A549 treated with dexamethasone at 1 μM for 4 hours (cell line): ENCODE measurements around the gene MCF2L2. TPM values are rescaled to one million over a fixed set of nuclear protein-coding genes. Genes with fewer than 3 reads are reported as not detected.

ENCODE experiments used
- total RNA-seq: library from RNA; stranded (reverse); fragments of 200-300 nt; extraction: Qiagen RNA extraction; gene quantifications from 5 replicates; pipeline ENCODE4 v1.2.3, GENCODE V29; 2022

MCF2L2 gene
- total RNA-seq, result 0.19 to 0.69 TPM (median 0.26 TPM) in 5 replicates

DNA sequence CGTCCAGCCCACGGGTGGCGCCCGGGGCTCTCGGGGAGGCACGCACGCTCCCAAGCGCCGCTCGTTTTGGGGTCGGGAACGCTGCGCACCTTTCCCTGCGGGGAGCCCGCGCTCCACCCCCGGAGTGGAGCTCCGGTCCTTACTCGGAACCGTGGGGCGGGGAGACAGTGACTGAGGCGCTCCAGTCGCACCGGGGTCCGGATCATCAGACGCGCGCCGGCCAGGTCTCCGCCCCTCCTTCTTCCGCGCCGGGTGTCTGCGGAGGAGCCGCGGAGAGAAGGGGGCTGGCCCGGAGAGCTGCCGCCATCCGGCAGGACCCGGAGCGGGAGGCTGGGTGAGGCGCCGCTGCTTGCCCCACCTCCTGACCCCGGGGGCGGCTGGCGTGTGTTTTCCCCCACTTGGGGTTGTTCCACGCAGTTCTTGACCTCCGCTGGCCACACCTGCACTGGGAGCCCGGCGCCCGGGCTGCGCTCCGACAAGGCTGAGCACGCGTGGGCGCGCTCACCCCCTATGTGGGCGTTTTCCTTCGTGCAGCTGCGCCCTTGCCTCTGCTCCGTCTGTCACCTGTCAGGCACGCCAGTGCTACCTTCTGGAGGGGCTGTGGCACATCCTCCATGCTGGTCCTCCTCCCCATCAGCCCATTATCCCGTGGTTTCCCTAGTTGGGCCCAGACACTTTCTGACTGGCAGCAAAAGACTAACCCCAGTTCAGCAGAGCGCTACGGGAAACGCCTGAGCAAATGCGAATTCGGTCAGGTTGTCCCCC lies at the start of gene MCF2L2:
Gene MCF2L2 (minus strand): TSS at position 173 of the 765 bp plus-strand sequence. CDS start 642 bp downstream, outside the sequence.

GRCh38 chr3:183252973-183253527 lies 175.4 kb downstream of the MCF2L2 start, which contains the start of gene B3GNT5:
Gene B3GNT5 (plus strand): TSS chr3:183253253. CDS start chr3:183269799, 16,546 bp downstream.

Other genes with a start within 250 kb of the MCF2L2 start
- gene B3GNT5, start 175.4 kb downstream of the MCF2L2 start, total RNA-seq, result 20.1 to 29.7 TPM (median 24.4 TPM) in 5 replicates
- 0.01 to 0.02 TPM (median 0.01 TPM) in 3 of 5 replicates, not detected in the others for gene KLHL6, start 127.1 kb upstream of the MCF2L2 start, total RNA-seq
- 5.8 to 10.8 TPM (median 7.5 TPM) in 5 replicates for gene KLHL24, start 207.0 kb upstream of the MCF2L2 start, total RNA-seq